Measurements from ENCODE around the gene SLIT1.

SLIT1 gene

DNA sequence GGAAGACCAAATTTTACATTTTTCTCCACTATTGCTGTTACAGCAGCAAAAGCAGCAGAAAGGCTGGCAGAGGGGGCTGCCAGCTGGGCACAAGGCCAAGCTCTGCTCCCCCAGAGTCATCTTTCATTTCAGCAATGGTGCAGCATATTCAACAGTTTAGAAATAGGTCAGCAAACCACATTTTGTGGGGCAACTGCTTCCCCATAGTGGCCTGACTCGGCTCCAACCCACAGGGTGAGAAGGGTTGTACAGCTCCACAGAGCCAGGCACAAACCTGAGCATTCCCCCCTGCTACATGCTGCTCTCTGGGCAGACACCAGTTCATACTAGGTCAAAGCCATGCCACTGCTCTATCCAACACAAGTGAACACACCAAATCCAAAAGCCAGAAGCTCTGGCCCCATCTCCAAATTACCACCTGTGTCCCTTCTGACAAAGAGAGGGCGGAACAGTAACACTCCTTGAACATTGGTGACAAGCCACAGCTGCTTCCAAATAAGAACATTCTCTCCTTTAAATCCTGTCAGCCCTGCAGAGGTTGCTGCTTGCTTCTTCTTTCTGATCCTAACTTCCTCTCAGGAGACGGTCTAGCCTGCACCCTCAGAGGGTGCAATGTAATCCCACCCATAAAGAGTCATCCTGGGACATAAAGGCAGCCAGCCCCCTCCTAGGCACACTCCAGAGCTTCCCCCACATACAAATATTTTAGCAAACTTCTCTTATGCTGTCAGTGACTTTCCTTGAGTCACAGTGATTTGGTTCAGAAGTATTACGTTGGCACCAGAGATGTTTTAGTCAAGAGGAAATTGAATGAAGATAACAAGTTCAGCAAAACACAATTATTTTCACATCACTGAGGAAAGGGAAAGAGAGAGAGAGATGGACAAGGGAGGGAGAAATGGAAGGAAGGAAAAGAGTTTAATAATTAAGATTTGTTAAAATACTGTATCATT lies 39.0 kb upstream of the SLIT1 start:
- no peak overlapping the region for H3K4me3 ChIP-seq (ENCODE audit: low read length in 2 of 2)
- WGBS, 2 donors (ENCODE audit: extremely low coverage in 2 of 2, insufficient read length in 2 of 2, insufficient replicate concordance in 1 of 2) = no CpG with 5 or more reads among the region's 4 CpGs
- H3K4me2 ChIP-seq (ENCODE audit: insufficient read depth, low read length, poor library complexity, severe bottlenecking) = no peak overlapping the region
- H2BK12ac ChIP-seq (ENCODE audit: low read length) = no peak overlapping the region
- no peak overlapping the region for H3K23ac ChIP-seq (ENCODE audit: low read depth, low read length, poor library complexity)
- no peak overlapping the region for H2AK5ac ChIP-seq (ENCODE audit: low read depth, low read length)
- no peak overlapping the region for H3K27ac ChIP-seq (replicated peaks; ENCODE audit: low read length)
- no peak overlapping the region for H2AFZ ChIP-seq (ENCODE audit: low read length)
- H4K91ac ChIP-seq (ENCODE audit: low read depth, low read length, poor library complexity) = no peak overlapping the region
- DNase-seq (ENCODE audit: low spot score) = no peak
- H3K14ac ChIP-seq (ENCODE audit: low read length) = no peak overlapping the region
- H2BK5ac ChIP-seq (ENCODE audit: low read length) = no peak overlapping the region
- H2BK15ac ChIP-seq (ENCODE audit: low read length) = no peak overlapping the region
- peaks cover 7 to 10% of the 10 kb centered on the region in 2 donors for H3K4me1 ChIP-seq (ENCODE audit: control insufficient read depth in 2 of 2, insufficient read depth in 1 of 2, low read depth in 1 of 2, low read length in 2 of 2)
- H3K9me3 ChIP-seq (replicated peaks in 1 of 2; ENCODE audit: control insufficient read depth in 2 of 2, insufficient read depth in 1 of 2, low read depth in 1 of 2, low read length in 2 of 2) = no peaks in the 10 kb centered on the region
- H4K8ac ChIP-seq (ENCODE audit: low read depth, low read length) = no peak overlapping the region
- no peak overlapping the region for H3K4ac ChIP-seq (ENCODE audit: low read length)
- no peaks in the 10 kb centered on the region for H3K79me1 ChIP-seq (ENCODE audit: low read depth, low read length)
- peaks cover 14 to 55% of the 10 kb centered on the region in 2 donors for H3K36me3 ChIP-seq (replicated peaks in 1 of 2; ENCODE audit: control insufficient read depth in 2 of 2, insufficient read depth in 2 of 2, low read length in 2 of 2)
- H3K18ac ChIP-seq (ENCODE audit: low read length) = no peak overlapping the region
- no peaks in the 10 kb centered on the region for H3K27me3 ChIP-seq (ENCODE audit: control insufficient read depth in 3 of 3, insufficient read depth in 3 of 3, low read depth in 1 of 3, low read length in 3 of 3)
- no peak overlapping the region for H2BK120ac ChIP-seq (ENCODE audit: low read depth, low read length)
- no peak overlapping the region for H3K9ac ChIP-seq (ENCODE audit: low read depth, low read length, poor library complexity)

DNA sequence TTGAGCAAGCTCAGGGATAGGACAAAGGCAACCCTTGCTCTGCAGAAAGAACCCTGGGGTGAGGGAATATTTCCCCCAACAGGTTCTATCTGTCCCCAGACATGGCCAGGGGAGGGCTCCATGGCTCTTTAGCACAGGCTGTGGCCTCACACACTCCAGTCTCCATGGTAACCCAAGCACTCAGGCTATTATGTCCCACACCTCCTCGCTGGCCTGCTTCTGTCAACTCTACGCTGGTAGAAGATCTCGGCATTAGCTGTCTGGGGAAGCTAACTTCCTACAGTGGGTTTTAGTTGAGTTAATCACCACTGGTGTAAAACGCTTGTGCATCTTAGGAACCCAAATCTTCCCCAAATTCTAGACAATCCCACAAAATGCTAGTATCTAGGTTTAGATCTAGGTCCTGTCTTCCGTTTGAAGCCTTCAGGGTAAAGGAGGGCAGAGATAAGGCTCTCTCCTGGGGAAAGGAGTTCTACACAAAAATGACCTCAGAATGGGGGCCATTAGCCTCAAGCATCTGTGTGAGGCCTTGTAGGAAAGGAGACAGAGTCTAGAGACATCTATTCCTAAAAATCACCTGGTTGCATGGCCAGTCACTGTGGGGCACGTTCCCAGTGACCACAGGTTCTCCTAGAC lies 36.7 kb upstream of the SLIT1 start:
- no peak overlapping the region for H3K18ac ChIP-seq (ENCODE audit: low read length)
- H3K36me3 ChIP-seq (replicated peaks in 1 of 2; ENCODE audit: control insufficient read depth in 2 of 2, insufficient read depth in 2 of 2, low read length in 2 of 2) = peaks cover 9 to 31% of the 10 kb centered on the region in 2 donors
- no peak overlapping the region for H3K4me2 ChIP-seq (ENCODE audit: insufficient read depth, low read length, poor library complexity, severe bottlenecking)
- no peaks in the 10 kb centered on the region for H3K79me1 ChIP-seq (ENCODE audit: low read depth, low read length)
- H4K91ac ChIP-seq (ENCODE audit: low read depth, low read length, poor library complexity) = no peak overlapping the region
- peak; percentile 54 for DNase-seq (ENCODE audit: low spot score)
- H3K27me3 ChIP-seq (ENCODE audit: control insufficient read depth in 3 of 3, insufficient read depth in 3 of 3, low read depth in 1 of 3, low read length in 3 of 3) = no peaks in the 10 kb centered on the region
- no peak overlapping the region for H2AFZ ChIP-seq (ENCODE audit: low read length)
- H3K4me3 ChIP-seq (ENCODE audit: low read length in 2 of 2) = no peak overlapping the region
- no peak overlapping the region for H3K9ac ChIP-seq (ENCODE audit: low read depth, low read length, poor library complexity)
- H3K23ac ChIP-seq (ENCODE audit: low read depth, low read length, poor library complexity) = no peak overlapping the region
- H3K4me1 ChIP-seq (ENCODE audit: control insufficient read depth in 2 of 2, insufficient read depth in 1 of 2, low read depth in 1 of 2, low read length in 2 of 2) = peaks cover 7 to 10% of the 10 kb centered on the region in 2 donors
- no peak overlapping the region for H2AK5ac ChIP-seq (ENCODE audit: low read depth, low read length)
- no peak overlapping the region for H2BK12ac ChIP-seq (ENCODE audit: low read length)
- no peak overlapping the region for H3K4ac ChIP-seq (ENCODE audit: low read length)
- no peak overlapping the region for H3K14ac ChIP-seq (ENCODE audit: low read length)
- no peak overlapping the region for H2BK15ac ChIP-seq (ENCODE audit: low read length)
- no peak overlapping the region for H4K8ac ChIP-seq (ENCODE audit: low read depth, low read length)
- no peak overlapping the region for H2BK5ac ChIP-seq (ENCODE audit: low read length)
- H3K27ac ChIP-seq (replicated peaks; ENCODE audit: low read length) = no peak overlapping the region
- H2BK120ac ChIP-seq (ENCODE audit: low read depth, low read length) = no peak overlapping the region
- no peaks in the 10 kb centered on the region for H3K9me3 ChIP-seq (replicated peaks in 1 of 2; ENCODE audit: control insufficient read depth in 2 of 2, insufficient read depth in 1 of 2, low read depth in 1 of 2, low read length in 2 of 2)
- WGBS, 2 donors (ENCODE audit: extremely low coverage in 2 of 2, insufficient read length in 2 of 2, insufficient replicate concordance in 1 of 2) = no CpG with 5 or more reads among the region's 6 CpGs

DNA sequence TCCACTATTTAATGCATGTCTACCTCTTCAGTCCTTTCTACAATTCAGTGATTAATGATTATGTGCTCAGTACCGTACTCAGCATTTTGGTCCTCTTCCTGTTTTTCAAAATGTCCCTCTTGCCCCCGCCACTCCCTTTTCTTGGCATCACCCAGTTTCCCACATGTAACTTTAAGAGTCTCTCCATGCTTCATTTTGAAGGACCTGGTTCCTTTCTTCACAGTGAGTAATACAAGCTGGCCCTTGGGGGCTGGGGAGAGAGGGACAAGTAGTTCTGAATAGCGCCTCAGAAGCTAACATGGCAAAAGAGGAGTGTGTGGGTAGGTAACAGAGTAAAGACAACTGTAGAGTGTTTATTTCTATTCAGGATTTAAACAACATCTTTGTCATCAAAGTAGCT lies 34.6 kb upstream of the SLIT1 start:
- no peaks in the 10 kb centered on the region for H3K79me1 ChIP-seq (ENCODE audit: low read depth, low read length)
- peaks cover 4 to 12% of the 10 kb centered on the region in 2 donors for H3K36me3 ChIP-seq (replicated peaks in 1 of 2; ENCODE audit: control insufficient read depth in 2 of 2, insufficient read depth in 2 of 2, low read length in 2 of 2)
- no peak overlapping the region for H2AFZ ChIP-seq (ENCODE audit: low read length)
- no peaks in the 10 kb centered on the region for H3K27me3 ChIP-seq (ENCODE audit: control insufficient read depth in 3 of 3, insufficient read depth in 3 of 3, low read depth in 1 of 3, low read length in 3 of 3)
- H3K4me3 ChIP-seq (ENCODE audit: low read length in 2 of 2) = no peak overlapping the region
- peaks cover 7 to 10% of the 10 kb centered on the region in 2 donors for H3K4me1 ChIP-seq (ENCODE audit: control insufficient read depth in 2 of 2, insufficient read depth in 1 of 2, low read depth in 1 of 2, low read length in 2 of 2)
- no CpG with 5 or more reads among the region's 3 CpGs for WGBS, 2 donors (ENCODE audit: extremely low coverage in 2 of 2, insufficient read length in 2 of 2, insufficient replicate concordance in 1 of 2)
- H2BK15ac ChIP-seq (ENCODE audit: low read length) = no peak overlapping the region
- H3K9me3 ChIP-seq (replicated peaks in 1 of 2; ENCODE audit: control insufficient read depth in 2 of 2, insufficient read depth in 1 of 2, low read depth in 1 of 2, low read length in 2 of 2) = no peaks in the 10 kb centered on the region
- H4K8ac ChIP-seq (ENCODE audit: low read depth, low read length) = no peak overlapping the region
- H2BK12ac ChIP-seq (ENCODE audit: low read length) = no peak overlapping the region
- H2AK5ac ChIP-seq (ENCODE audit: low read depth, low read length) = no peak overlapping the region
- H3K18ac ChIP-seq (ENCODE audit: low read length) = no peak overlapping the region
- H2BK120ac ChIP-seq (ENCODE audit: low read depth, low read length) = no peak overlapping the region
- no peak overlapping the region for H4K91ac ChIP-seq (ENCODE audit: low read depth, low read length, poor library complexity)
- H3K14ac ChIP-seq (ENCODE audit: low read length) = no peak overlapping the region
- H3K4ac ChIP-seq (ENCODE audit: low read length) = no peak overlapping the region
- H2BK5ac ChIP-seq (ENCODE audit: low read length) = no peak overlapping the region
- H3K27ac ChIP-seq (replicated peaks; ENCODE audit: low read length) = no peak overlapping the region
- no peak overlapping the region for H3K9ac ChIP-seq (ENCODE audit: low read depth, low read length, poor library complexity)
- DNase-seq (ENCODE audit: low spot score) = no peak
- no peak overlapping the region for H3K23ac ChIP-seq (ENCODE audit: low read depth, low read length, poor library complexity)
- no peak overlapping the region for H3K4me2 ChIP-seq (ENCODE audit: insufficient read depth, low read length, poor library complexity, severe bottlenecking)

DNA sequence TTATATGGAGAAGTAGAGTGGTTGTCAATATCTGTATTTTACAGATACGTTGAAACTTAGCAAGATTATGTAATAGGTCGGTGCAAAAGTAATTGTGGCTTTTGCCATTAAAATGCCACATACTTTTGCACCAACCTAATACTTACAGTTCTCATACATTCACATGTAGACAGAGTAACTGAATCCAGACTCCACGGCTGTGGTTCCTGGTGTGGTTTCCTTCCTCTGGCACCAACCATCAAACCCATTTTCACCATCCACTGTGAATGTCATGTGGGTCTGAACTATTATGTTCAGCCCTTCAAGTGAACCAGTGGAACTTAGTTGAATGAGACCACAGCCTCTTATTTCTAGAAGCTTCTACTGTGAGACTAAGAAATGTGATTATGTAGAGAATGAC lies 31.5 kb upstream of the SLIT1 start:
- no peak overlapping the region for H3K4me3 ChIP-seq (ENCODE audit: low read length in 2 of 2)
- no peaks in the 10 kb centered on the region for H3K79me1 ChIP-seq (ENCODE audit: low read depth, low read length)
- no peak overlapping the region for H2BK12ac ChIP-seq (ENCODE audit: low read length)
- H3K9ac ChIP-seq (ENCODE audit: low read depth, low read length, poor library complexity) = no peak overlapping the region
- H3K36me3 ChIP-seq (replicated peaks in 1 of 2; ENCODE audit: control insufficient read depth in 2 of 2, insufficient read depth in 2 of 2, low read length in 2 of 2) = no peaks in the 10 kb centered on the region
- H3K14ac ChIP-seq (ENCODE audit: low read length) = no peak overlapping the region
- DNase-seq (ENCODE audit: low spot score) = no peak
- no peak overlapping the region for H2BK5ac ChIP-seq (ENCODE audit: low read length)
- no peak overlapping the region for H3K18ac ChIP-seq (ENCODE audit: low read length)
- no peak overlapping the region for H3K27ac ChIP-seq (replicated peaks; ENCODE audit: low read length)
- no peak overlapping the region for H3K4ac ChIP-seq (ENCODE audit: low read length)
- no CpG with 5 or more reads among the region's 3 CpGs for WGBS, 2 donors (ENCODE audit: extremely low coverage in 2 of 2, insufficient read length in 2 of 2, insufficient replicate concordance in 1 of 2)
- no peaks in the 10 kb centered on the region for H3K9me3 ChIP-seq (replicated peaks in 1 of 2; ENCODE audit: control insufficient read depth in 2 of 2, insufficient read depth in 1 of 2, low read depth in 1 of 2, low read length in 2 of 2)
- no peak overlapping the region for H4K91ac ChIP-seq (ENCODE audit: low read depth, low read length, poor library complexity)
- H2BK120ac ChIP-seq (ENCODE audit: low read depth, low read length) = no peak overlapping the region
- peaks cover 0 to 3% of the 10 kb centered on the region in 2 donors for H3K4me1 ChIP-seq (ENCODE audit: control insufficient read depth in 2 of 2, insufficient read depth in 1 of 2, low read depth in 1 of 2, low read length in 2 of 2)
- no peaks in the 10 kb centered on the region for H3K27me3 ChIP-seq (ENCODE audit: control insufficient read depth in 3 of 3, insufficient read depth in 3 of 3, low read depth in 1 of 3, low read length in 3 of 3)
- no peak overlapping the region for H4K8ac ChIP-seq (ENCODE audit: low read depth, low read length)
- H2BK15ac ChIP-seq (ENCODE audit: low read length) = no peak overlapping the region
- H3K23ac ChIP-seq (ENCODE audit: low read depth, low read length, poor library complexity) = no peak overlapping the region
- no peak overlapping the region for H2AK5ac ChIP-seq (ENCODE audit: low read depth, low read length)
- H2AFZ ChIP-seq (ENCODE audit: low read length) = no peak overlapping the region
- H3K4me2 ChIP-seq (ENCODE audit: insufficient read depth, low read length, poor library complexity, severe bottlenecking) = no peak overlapping the region
